Brain microvascular endothelial cell (primary cell): ENCODE data around the gene TRPC4AP.
A peak's percentile ranks its signal among the peaks of the same experiment; 100 is the strongest.

Experiments
- DNase-seq: peaks from one replicate; pipeline ENCODE4 v3.0.0-alpha.2; 2020
- H3K27ac ChIP-seq: fragments of 250-450 bp; sonication (Bioruptor Pico); 2 replicates; pipeline ENCODE4 v1.5.1; 2020; ENCODE audit warnings: mild to moderate bottlenecking, moderate library complexity
- H3K27me3 ChIP-seq: fragments of 250-450 bp; sonication (Bioruptor Pico); replicated peaks from 2 replicates; pipeline ENCODE4 v1.5.1; 2020; ENCODE audit warnings: mild to moderate bottlenecking
- H3K36me3 ChIP-seq: fragments of 250-450 bp; sonication (Bioruptor Pico); replicated peaks from 2 replicates; pipeline ENCODE4 v1.5.1; 2020; ENCODE audit warnings: mild to moderate bottlenecking
- H3K4me3 ChIP-seq: 2 replicates; pipeline ENCODE4 v1.5.1; 2011; ENCODE audit warnings: low read depth, mild to moderate bottlenecking, control low read depth, low read length, moderate library complexity
- CTCF ChIP-seq: IDR thresholded peaks from 2 replicates; pipeline ENCODE4 v1.5.1; 2011; ENCODE audit warnings: low read depth, mild to moderate bottlenecking, moderate library complexity, low read length, control low read depth, inconsistent platforms; ENCODE audit errors: missing control alignments
- in situ Hi-C: cut with HindIII; loops from 2 replicates; pipeline ENCODE4 v1.10.0; 2017; ENCODE audit warnings: low sequenced_read_pairs, low pct_ligation_motif_present

The TRPC4AP gene

DNA sequence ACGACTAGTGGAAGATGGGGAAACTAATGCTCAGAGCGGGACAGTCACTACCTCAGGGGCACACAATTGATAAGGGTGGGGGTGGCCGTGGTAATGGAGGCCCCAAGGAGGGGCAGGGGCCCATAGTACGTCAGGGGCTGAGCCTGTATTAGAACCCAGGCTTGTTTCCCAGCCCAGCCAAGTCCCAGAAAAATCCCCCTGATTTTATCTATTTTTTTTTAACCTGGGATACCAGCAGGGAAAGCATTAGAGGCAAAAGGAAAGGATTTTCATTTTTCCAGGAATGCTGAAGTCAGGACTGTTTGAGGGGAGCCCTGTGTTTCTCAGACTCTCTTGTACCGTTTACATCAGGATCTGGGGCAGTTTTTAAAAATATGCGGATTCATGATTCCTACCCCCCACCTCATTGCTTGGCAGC is 136.6 kb downstream of the TRPC4AP start:
- H3K36me3 ChIP-seq = no peaks in the 10 kb centered on the region
- peak overlapping the region; percentile 78 for H3K4me3 ChIP-seq
- no peak for TF ChIP-seq CTCF
- H3K27me3 ChIP-seq = no peaks in the 10 kb centered on the region
- H3K27ac ChIP-seq = peak overlapping the region; percentile 83
- DNase-seq = no peak
- in situ Hi-C loops = no loop called here

DNA sequence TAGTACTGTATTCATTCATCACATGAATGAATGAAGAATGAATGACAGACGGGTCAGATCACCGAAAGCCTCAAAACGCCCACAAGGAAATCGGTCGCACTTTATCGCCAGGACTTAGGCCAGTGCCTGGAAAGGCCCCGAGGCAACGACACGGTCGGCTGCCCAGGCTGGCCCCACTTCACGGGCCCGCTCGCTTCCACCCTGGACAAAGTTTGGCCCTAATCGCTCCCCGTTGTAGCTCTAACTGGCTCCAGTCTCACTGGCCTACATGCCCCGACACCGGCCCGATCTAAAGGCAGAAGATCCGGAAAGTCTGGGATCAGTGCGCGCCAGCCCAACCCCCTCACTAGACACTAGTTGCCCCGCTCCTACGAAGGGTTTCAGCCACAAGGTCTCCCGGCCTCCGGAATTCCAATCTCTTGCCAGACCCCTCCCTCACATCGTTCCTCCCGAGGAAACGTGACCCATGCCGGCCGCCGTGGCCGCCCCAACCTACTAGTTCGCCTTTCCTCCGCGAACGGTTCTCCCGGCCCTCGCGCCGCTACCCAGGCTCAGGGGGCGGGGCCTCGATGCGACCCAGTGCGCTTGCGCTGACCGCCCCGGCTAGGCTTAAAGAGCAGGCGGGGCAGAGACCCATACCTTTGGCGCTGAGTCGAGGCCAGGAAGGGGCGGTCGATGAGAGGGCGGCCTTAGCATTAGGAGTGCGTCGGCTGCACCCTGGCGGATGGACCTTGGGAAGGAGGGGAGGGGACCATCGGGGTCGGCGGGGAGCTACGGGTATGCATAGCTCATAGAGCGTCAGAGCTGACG is 137.2 kb downstream of the TRPC4AP start, which contains the start of the genes GSS and MYH7B:
Gene GSS, minus strand, starts transcription at position 576 of the 810 bp plus-strand sequence. CDS start 3,954 bp downstream, outside the sequence.
Gene MYH7B, plus strand, starts transcription at position 638 of the 810 bp plus-strand sequence. CDS start 22,138 bp downstream, outside the sequence.
- DNase-seq = peak; percentile 93
- peak within 1 kb of the TSS; percentile 78 for H3K4me3 ChIP-seq
- in situ Hi-C loops = no loop called here
- no peaks in the 10 kb centered on the region for H3K36me3 ChIP-seq
- H3K27me3 ChIP-seq = no peaks in the 10 kb centered on the region
- peak; percentile 65 for TF ChIP-seq CTCF
- peak within 1 kb of the TSS; percentile 83 for H3K27ac ChIP-seq

- H3K4me3 ChIP-seq = peak overlapping the region; percentile 78
- no peak for TF ChIP-seq CTCF
- in situ Hi-C loops = no loop called here
- no peaks in the 10 kb centered on the region for H3K36me3 ChIP-seq
- H3K27ac ChIP-seq = peak overlapping the region; percentile 83
- DNase-seq = peak; percentile 35
- no peaks in the 10 kb centered on the region for H3K27me3 ChIP-seq
Observed at GRCh38 chr20:34954904-34955230, 137.7 kb downstream of the TRPC4AP start.

DNA sequence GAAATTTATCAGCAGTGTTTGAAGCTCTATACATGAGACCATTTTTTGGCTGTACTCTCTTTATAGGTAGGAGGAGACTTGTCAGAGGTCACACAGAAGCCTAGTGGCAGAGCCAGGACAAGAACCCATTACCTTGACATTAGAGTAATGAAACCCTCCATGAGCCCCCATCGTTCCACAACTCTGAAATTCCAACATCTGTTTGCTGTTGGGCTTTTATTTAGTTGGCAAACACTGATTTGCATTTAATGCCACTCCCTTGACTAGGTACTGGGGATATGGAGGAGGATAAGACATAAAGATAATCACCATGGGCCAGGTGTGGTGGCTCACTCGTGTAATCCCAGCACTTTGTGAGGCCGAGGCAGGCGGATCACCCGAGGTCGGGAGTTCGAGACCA is 138.6 kb downstream of the TRPC4AP start:
- Histone ChIP-seq H3K27ac (no peak overlapping the region), H3K27me3 (no peaks in the 10 kb centered on the region), H3K4me3 (no peak overlapping the region), H3K36me3 (no peaks in the 10 kb centered on the region)
- DNase-seq = no peak
- in situ Hi-C loops = no loop called here
- no peak for TF ChIP-seq CTCF

DNA sequence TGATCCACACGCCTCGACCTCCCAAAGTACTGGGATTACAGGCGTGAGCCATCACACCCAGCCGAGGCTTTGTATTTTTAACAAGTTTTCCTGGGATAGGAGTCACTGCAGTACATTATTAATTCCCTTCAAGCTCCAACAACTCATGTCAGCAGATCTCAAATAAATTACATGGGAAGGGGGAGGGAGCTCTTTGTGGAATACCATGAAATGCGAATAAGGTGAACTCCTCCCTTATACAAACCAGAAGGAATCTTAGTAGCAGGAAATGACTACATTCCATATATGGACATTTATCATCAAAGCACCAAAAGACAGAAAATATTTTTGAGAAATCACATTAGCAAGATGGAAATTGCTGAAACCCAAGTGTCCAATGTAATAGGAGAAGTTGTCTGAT is 139.9 kb downstream of the TRPC4AP start:
- H3K4me3 ChIP-seq = no peak overlapping the region
- H3K36me3 ChIP-seq = no peaks in the 10 kb centered on the region
- no peaks in the 10 kb centered on the region for H3K27me3 ChIP-seq
- no peak for TF ChIP-seq CTCF
- no peak overlapping the region for H3K27ac ChIP-seq
- no peak for DNase-seq
- in situ Hi-C loops = no loop called here
